HEK293T (cell line): ENCODE measurements around the gene PLCB1.

ENCODE experiments used
- ARNT ChIP-seq: fragments of 450-650 bp; IDR thresholded peaks from 2 replicates; pipeline ENCODE4 v1.6.1; 2017; ENCODE audit warnings: mild to moderate bottlenecking
- BHLHE40 ChIP-seq: fragments of 450-650 bp; IDR thresholded peaks from 2 replicates; pipeline ENCODE4 v1.6.1; 2016; ENCODE audit warnings: mild to moderate bottlenecking, moderate library complexity, borderline replicate concordance
- CTBP1 ChIP-seq: fragments of 450-650 bp; IDR thresholded peaks from 2 replicates; pipeline ENCODE4 v1.6.1; 2016; ENCODE audit warnings: borderline replicate concordance
- ELF4 ChIP-seq: fragments of 450-650 bp; IDR thresholded peaks from 2 replicates; pipeline ENCODE4 v1.6.1; 2017; ENCODE audit warnings: antibody characterized with exemption
- FOXA1 ChIP-seq: fragments of 450-650 bp; IDR thresholded peaks from 2 replicates; pipeline ENCODE4 v1.6.1; 2016; ENCODE audit warnings: mild to moderate bottlenecking
- FOXK2 ChIP-seq: fragments of 450-650 bp; IDR thresholded peaks from 2 replicates; pipeline ENCODE4 v1.6.1; 2016; ENCODE audit warnings: mild to moderate bottlenecking
- FOXM1 ChIP-seq: fragments of 450-650 bp; IDR thresholded peaks from 2 replicates; pipeline ENCODE4 v1.6.1; 2017; ENCODE audit warnings: mild to moderate bottlenecking, borderline replicate concordance
- HDGF ChIP-seq: fragments of 450-650 bp; IDR thresholded peaks from 2 replicates; pipeline ENCODE4 v1.6.1; 2017; ENCODE audit warnings: antibody characterized with exemption, borderline replicate concordance
- L3MBTL2 ChIP-seq: fragments of 450-650 bp; conservative IDR thresholded peaks from 2 replicates; pipeline ENCODE4 v1.6.1; 2016; ENCODE audit warnings: mild to moderate bottlenecking
- LEF1 ChIP-seq: fragments of 450-650 bp; IDR thresholded peaks from 2 replicates; pipeline ENCODE4 v1.6.1; 2017; ENCODE audit warnings: mild to moderate bottlenecking, borderline replicate concordance
- NFRKB ChIP-seq: fragments of 450-650 bp; IDR thresholded peaks from 2 replicates; pipeline ENCODE4 v1.6.1; 2016; ENCODE audit warnings: mild to moderate bottlenecking, moderate library complexity
- SP1 ChIP-seq: fragments of 450-650 bp; IDR thresholded peaks from 2 replicates; pipeline ENCODE4 v1.6.1; 2017
- SUZ12 ChIP-seq: fragments of 450-650 bp; IDR thresholded peaks from 2 replicates; pipeline ENCODE4 v1.6.1; 2016; ENCODE audit warnings: mild to moderate bottlenecking
- TARDBP ChIP-seq: fragments of 450-650 bp; IDR thresholded peaks from 2 replicates; pipeline ENCODE4 v1.6.1; 2016

DNA sequence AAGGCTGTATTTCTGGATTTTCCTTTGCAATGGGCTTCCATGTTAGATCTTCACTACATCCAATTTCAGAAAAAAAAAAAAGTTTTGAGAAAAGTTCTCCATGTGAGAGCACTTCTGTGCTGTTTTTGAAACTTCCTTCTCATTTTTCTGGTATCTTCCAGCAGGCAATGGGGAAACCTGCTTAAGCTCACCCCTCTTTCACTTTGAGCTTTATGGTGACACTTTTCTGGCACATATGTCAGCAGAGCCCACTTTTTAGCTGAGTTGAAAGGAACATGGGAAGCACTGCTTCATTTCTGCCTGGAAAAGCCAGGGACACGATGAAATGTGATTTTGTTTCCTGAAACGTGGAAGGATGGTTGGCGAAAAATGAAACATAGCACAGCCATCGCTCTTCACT lies 293.7 kb downstream of the PLCB1 start:
- TF ChIP-seq SP1 (no peak), ELF4 (no peak), FOXK2 (no peak), NFRKB (no peak), BHLHE40 (no peak), TARDBP (no peak), FOXM1 (no peak), CTBP1 (no peak), FOXA1 (no peak), HDGF (no peak), ARNT (no peak), LEF1 (no peak), L3MBTL2 (no peak), SUZ12 (no peak)
